Coronary artery (tissue), 2 donors: ENCODE data around the gene KRTAP19-1.

Source experiments
- DNase-seq: peaks from one replicate; pipeline ENCODE4 v3.0.0-alpha.2; 2017; ENCODE audit warnings: low spot score
- H3K27ac ChIP-seq, 2 donors: fragments of 200-600 bp; sonication (generic); one replicate each; pipeline ENCODE4 v1.5.1; 2016 to 2019
- H3K4me3 ChIP-seq: fragments of 200-600 bp; sonication (generic); 2 replicates; pipeline ENCODE4 v1.5.1; 2016; ENCODE audit warnings: mild to moderate bottlenecking, moderate library complexity
- CTCF ChIP-seq: fragments of 200-600 bp; sonication (generic); IDR thresholded peaks from one replicate; pipeline ENCODE4 v1.5.1; 2019; ENCODE audit warnings: antibody characterized with exemption

KRTAP19-1 gene

GRCh38 chr21:30448514-30448913 lies 31.7 kb downstream of the KRTAP19-1 start:
- Histone ChIP-seq H3K4me3 (no peak overlapping the region), H3K27ac (no peak overlapping the region)
- TF ChIP-seq CTCF, result no peak
- no peak for DNase-seq

DNA sequence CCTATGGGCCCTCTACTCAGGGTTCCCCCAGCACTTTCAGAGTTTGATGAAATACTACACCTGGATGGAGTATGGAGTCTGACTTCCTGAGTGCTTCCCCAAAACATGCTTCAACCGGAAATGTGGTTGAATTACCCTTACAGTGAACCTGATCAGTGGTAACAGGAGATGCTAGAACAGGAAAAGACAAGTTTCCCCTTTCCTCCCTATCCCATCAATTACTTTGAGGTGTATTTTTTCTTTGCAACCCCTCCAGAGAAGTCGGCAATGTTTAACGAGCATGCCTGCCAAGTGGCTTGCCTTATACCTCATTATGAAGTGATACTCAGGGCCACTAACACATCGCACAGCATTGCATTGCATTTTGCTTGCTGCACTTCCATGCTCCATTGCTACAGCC lies 33.1 kb downstream of the KRTAP19-1 start:
- H3K27ac ChIP-seq, result no peak overlapping the region
- TF ChIP-seq CTCF, result no peak
- no peak overlapping the region for H3K4me3 ChIP-seq
- DNase-seq, result no peak

- Histone ChIP-seq H3K27ac (no peak overlapping the region), H3K4me3 (no peak overlapping the region)
- TF ChIP-seq CTCF, result no peak
- DNase-seq, result no peak
Observed at GRCh38 chr21:30444204-30444603, 36.0 kb downstream of the KRTAP19-1 start.

DNA sequence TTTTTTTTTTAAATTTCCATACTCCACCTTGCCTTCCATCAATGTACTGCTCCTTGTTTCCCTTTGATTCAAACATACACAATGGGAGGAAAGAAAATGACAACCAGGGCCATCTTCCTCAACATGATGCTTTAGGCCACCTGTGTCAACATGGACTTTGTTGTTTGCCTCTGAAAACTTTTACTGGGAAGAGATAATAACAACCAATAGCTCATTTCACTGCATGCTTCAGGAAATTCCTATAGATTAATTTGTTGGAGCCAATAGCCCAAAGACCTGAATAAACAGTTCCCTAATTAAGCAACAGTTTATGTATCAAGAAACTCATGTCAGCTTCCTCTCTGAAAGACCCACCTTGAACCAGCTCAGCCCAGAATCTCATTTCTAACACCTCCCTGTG lies 36.9 kb downstream of the KRTAP19-1 start:
- TF ChIP-seq CTCF, result no peak
- no peak overlapping the region for H3K27ac ChIP-seq
- no peak for DNase-seq
- H3K4me3 ChIP-seq, result no peak overlapping the region

- DNase-seq, result no peak
Observed at GRCh38 chr21:30439975-30440374, 40.2 kb downstream of the KRTAP19-1 start, which contains the start of gene KRTAP15-1. Gene KRTAP15-1 (plus strand): TSS chr21:30440275. CDS start chr21:30440328, 53 bp downstream.

GRCh38 chr21:30437010-30437565 lies 43.1 kb downstream of the KRTAP19-1 start:
- DNase-seq, result no peak
- TF ChIP-seq CTCF, result no peak

More at GRCh38 chr21:30439975-30440374, 40.2 kb downstream of the KRTAP19-1 start, which contains the start of gene KRTAP15-1:
- no peak for TF ChIP-seq CTCF
- H3K27ac ChIP-seq, result no peak within 1 kb of the TSS
- no peak within 1 kb of the TSS for H3K4me3 ChIP-seq

DNA sequence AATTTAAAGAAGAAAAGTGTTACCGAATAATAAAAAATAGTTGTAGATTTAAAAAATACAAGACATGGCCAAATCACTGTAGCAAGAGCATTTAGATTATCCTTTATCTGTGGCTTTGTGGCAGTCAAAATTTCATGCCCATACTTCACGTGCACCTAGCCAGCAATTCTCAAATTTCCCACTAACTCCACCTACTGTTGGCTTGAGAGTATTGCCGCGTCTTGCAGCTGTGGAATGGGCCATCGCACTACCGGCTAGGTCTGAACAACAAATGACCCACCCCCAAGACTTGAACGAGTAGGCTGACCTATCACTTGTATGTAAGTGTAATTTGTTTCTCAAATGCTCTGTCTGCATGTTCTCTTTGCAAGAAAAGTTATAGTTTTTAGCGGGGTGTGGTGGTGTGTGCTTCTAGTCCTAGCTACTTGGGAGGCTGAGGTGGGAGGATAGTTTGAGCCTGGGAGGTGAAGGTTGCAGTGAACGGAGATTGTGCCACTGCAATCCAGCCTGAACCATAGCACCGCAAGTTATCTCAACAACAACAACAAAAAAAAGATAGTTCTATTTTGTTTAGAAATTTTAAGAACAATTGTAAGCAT lies 46.0 kb downstream of the KRTAP19-1 start:
- DNase-seq, result no peak

More at GRCh38 chr21:30437010-30437565, 43.1 kb downstream of the KRTAP19-1 start:
- no peak overlapping the region for H3K27ac ChIP-seq
- H3K4me3 ChIP-seq, result no peak overlapping the region

More for the DNA sequence above, 46.0 kb downstream of the KRTAP19-1 start:
- no peak overlapping the region for H3K27ac ChIP-seq
- TF ChIP-seq CTCF, result peak; percentile 47
- H3K4me3 ChIP-seq, result no peak overlapping the region
